ENCODE data around the gene TRERF1.
"Not testable (repeated sequence)": the region's sequence is repeated elsewhere in the genome, so short reads cannot be mapped to it uniquely, and the experiment has no call there.

DNA sequence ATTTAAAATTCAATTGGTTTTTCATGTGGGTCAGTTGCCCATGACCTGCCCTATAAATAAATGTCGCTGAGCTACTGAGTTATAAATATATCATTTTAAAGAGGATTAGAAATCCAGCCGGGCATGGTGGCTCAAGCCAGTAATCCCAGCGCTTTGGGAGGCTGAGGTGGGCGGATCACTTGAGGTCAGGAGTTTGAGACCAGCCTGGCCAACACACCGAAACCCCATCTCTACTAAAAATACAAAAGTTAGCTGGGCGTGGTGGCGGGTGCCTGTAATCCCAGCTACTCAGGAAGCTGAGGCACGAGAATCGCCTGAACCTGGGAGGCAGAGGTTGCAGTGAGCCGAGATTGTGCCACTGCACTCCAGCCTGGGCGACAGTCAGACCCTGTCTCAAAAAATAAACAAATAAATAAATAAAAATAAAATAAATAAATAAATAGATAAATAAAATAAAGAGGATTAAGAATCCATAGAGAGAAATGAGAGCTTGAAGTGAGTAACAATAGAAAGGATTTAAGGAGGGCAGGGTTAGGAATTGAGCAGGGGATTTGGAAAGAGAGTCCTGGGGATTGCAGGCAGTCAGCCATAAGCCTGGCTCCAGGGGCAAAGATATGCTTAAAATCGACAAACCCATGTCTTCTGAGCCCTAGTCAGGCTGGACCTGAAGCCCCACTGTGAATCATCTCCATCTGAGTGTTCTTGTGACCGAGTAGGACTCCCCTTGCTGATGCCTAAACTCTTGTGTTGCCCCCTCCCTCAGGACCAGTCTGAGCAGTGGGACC lies 249.4 kb downstream of the TRERF1 start:
- TF ChIP-seq, protein P1, sequence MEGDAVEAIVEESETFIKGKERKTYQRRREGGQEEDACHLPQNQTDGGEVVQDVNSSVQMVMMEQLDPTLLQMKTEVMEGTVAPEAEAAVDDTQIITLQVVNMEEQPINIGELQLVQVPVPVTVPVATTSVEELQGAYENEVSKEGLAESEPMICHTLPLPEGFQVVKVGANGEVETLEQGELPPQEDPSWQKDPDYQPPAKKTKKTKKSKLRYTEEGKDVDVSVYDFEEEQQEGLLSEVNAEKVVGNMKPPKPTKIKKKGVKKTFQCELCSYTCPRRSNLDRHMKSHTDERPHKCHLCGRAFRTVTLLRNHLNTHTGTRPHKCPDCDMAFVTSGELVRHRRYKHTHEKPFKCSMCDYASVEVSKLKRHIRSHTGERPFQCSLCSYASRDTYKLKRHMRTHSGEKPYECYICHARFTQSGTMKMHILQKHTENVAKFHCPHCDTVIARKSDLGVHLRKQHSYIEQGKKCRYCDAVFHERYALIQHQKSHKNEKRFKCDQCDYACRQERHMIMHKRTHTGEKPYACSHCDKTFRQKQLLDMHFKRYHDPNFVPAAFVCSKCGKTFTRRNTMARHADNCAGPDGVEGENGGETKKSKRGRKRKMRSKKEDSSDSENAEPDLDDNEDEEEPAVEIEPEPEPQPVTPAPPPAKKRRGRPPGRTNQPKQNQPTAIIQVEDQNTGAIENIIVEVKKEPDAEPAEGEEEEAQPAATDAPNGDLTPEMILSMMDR (conservative IDR thresholded peaks at IDR 0.05; ENCODE audit: low read depth, low read length) = not testable (repeated sequence)
- TF ChIP-seq EZH2 (IDR thresholded peaks at IDR 0.05; ENCODE audit: low read length, unreplicated experiment) = not testable (repeated sequence)
